ENCODE results near the gene THOC5. TPM values are rescaled to one million over a fixed set of nuclear protein-coding genes. Genes with fewer than 3 reads are reported as not detected.

THOC5 gene
- total RNA-seq, 4 donors from 2014 or later: 38.6 to 56.1 (median 48.6) TPM

GRCh38 chr22:29519996-29520395 lies 33.6 kb downstream of the THOC5 start:
- Histone ChIP-seq H3K36me3 (peaks cover 75 to 98% (median 93%) of the 10 kb centered on the region in 4 donors), H3K9me3 (no peaks in the 10 kb centered on the region), H3K4me1 (peaks cover 0 to 5% (median 0%) of the 10 kb centered on the region in 4 donors), H3K27ac (replicated peaks in 1 of 4) (no peak overlapping the region), H3K27me3 (no peaks in the 10 kb centered on the region), H3K4me3 (no peak overlapping the region)
- intact Hi-C loops (cut with DNase I): loop anchor here (10.0 kb wide), 1 partner anchor 125 kb away; no protein-coding TSS in a partner anchor
- no peak for DNase-seq (ENCODE audit: extremely low spot score)
- TF ChIP-seq POLR2AphosphoS5 (IDR thresholded peaks at IDR 0.05) (no peak), POLR2A (IDR thresholded peaks at IDR 0.05; ENCODE audit: low read depth) (no peak), EP300 (IDR thresholded peaks at IDR 0.05) (no peak), CTCF (IDR thresholded peaks at IDR 0.05) (no peak)
- 90% methylated on average over 1 of the region's 1 CpG for WGBS

- TF ChIP-seq CTCF (IDR thresholded peaks at IDR 0.05): no peak
- no peak for TF ChIP-seq POLR2AphosphoS5 (IDR thresholded peaks at IDR 0.05)
- no peak for TF ChIP-seq POLR2A (IDR thresholded peaks at IDR 0.05; ENCODE audit: low read depth)
- TF ChIP-seq EP300 (IDR thresholded peaks at IDR 0.05): no peak
- no peaks in the 10 kb centered on the region for H3K9me3 ChIP-seq
- H3K27ac ChIP-seq (replicated peaks in 1 of 4): no peak overlapping the region
- WGBS: 91% methylated on average over 5 of the region's 5 CpGs
- peaks cover 0 to 5% (median 0%) of the 10 kb centered on the region in 4 donors for H3K4me1 ChIP-seq
- peaks cover 74 to 98% (median 92%) of the 10 kb centered on the region in 4 donors for H3K36me3 ChIP-seq
- H3K4me3 ChIP-seq: no peak overlapping the region
- intact Hi-C loops (cut with DNase I): no loop called here
- H3K27me3 ChIP-seq: no peaks in the 10 kb centered on the region
- DNase-seq (ENCODE audit: extremely low spot score): no peak
These were observed 35.1 kb downstream of the THOC5 start for GRCh38 chr22:29518427-29518826.

GRCh38 chr22:29517215-29517908 lies 36.2 kb downstream of the THOC5 start:
- Histone ChIP-seq H3K27me3 (no peaks in the 10 kb centered on the region), H3K4me3 (no peak overlapping the region), H3K27ac (replicated peaks in 1 of 4) (no peak overlapping the region), H3K9me3 (no peaks in the 10 kb centered on the region), H3K36me3 (peaks cover 75 to 99% (median 94%) of the 10 kb centered on the region in 4 donors), H3K4me1 (peaks cover 0 to 5% (median 0%) of the 10 kb centered on the region in 4 donors)
- intact Hi-C loops (cut with DNase I): no loop called here
- WGBS: 81% methylated on average over 5 of the region's 5 CpGs
- TF ChIP-seq EP300 (IDR thresholded peaks at IDR 0.05) (no peak), POLR2AphosphoS5 (IDR thresholded peaks at IDR 0.05) (no peak), CTCF (IDR thresholded peaks at IDR 0.05) (no peak), POLR2A (IDR thresholded peaks at IDR 0.05; ENCODE audit: low read depth) (no peak)
- DNase-seq (ENCODE audit: extremely low spot score): no peak

GRCh38 chr22:29512031-29512430 lies 41.5 kb downstream of the THOC5 start:
- TF ChIP-seq EP300 (IDR thresholded peaks at IDR 0.05): no peak
- Histone ChIP-seq H3K27ac (replicated peaks in 1 of 4) (no peak overlapping the region), H3K27me3 (no peaks in the 10 kb centered on the region), H3K36me3 (peaks cover 74 to 100% (median 94%) of the 10 kb centered on the region in 4 donors), H3K4me1 (no peaks in the 10 kb centered on the region), H3K4me3 (no peak overlapping the region), H3K9me3 (no peaks in the 10 kb centered on the region)
- 81% methylated on average over 2 of the region's 4 CpGs for whole genome bisulfite sequencing
- no peak for DNase-seq (ENCODE audit: extremely low spot score)
- intact Hi-C loops (cut with DNase I): no loop called here

GRCh38 chr22:29511126-29511862 lies 42.3 kb downstream of the THOC5 start:
- no peak for DNase-seq (ENCODE audit: extremely low spot score)
- H3K27ac ChIP-seq (replicated peaks in 1 of 4): no peak overlapping the region
- TF ChIP-seq POLR2A (IDR thresholded peaks at IDR 0.05; ENCODE audit: low read depth) (no peak), POLR2AphosphoS5 (IDR thresholded peaks at IDR 0.05) (no peak), EP300 (IDR thresholded peaks at IDR 0.05) (no peak), CTCF (IDR thresholded peaks at IDR 0.05) (no peak)
- WGBS: 78% methylated on average over 6 of the region's 8 CpGs
- no peaks in the 10 kb centered on the region for H3K27me3 ChIP-seq
- H3K36me3 ChIP-seq: peaks cover 66 to 100% (median 93%) of the 10 kb centered on the region in 4 donors
- no peaks in the 10 kb centered on the region for H3K9me3 ChIP-seq
- intact Hi-C loops (cut with DNase I): no loop called here
- H3K4me1 ChIP-seq: no peaks in the 10 kb centered on the region
- H3K4me3 ChIP-seq: no peak overlapping the region

Data from esophagus muscularis mucosa (tissue), 4 donors.